ENCODE data around the gene DENND5B.
"Not testable (repeated sequence)": the region's sequence is repeated elsewhere in the genome, so short reads cannot be mapped to it uniquely, and the experiment has no call there.

DENND5B gene

DNA sequence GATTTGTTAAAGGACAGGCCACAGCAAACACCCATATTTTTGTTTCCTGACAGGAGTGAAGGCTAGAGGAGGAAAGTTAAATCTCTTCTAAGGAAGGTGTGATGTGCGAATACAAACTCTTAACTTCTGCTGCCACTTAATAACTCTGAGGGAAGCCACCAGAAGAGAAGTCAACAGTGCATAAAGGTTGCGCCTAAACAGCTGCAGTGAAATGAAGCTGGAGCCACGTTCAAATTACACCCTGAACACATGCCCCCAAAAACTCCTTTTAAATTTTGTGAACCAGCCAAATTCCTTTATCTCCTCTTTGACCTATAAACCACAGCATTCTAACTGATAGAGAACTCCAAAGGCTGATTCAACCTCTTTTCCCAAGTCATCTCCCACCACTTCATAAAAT lies 22.4 kb downstream of the DENND5B start:
- no peak overlapping the region for H3K27ac ChIP-seq
- no peak for TF ChIP-seq CTCF (conservative IDR thresholded peaks at IDR 0.05)

DNA sequence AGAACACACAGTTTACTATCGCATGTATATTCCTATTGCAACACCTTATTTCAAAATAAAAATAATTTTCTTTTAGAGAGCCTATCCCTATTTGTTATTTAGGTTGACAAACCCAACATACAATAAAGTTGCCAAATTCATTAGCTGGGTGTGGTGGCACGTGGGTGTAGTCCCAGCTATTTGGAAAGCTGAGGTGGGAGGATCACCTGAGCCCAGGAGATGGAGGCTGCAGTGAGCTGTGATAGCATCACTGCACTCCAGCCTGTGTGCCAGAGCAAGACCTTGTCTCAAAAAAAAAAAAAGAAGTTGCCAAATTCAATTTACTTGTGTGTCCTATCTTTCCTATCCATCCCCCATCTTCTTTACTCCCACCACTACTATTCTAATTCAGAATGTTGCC lies 23.9 kb downstream of the DENND5B start:
- no peak overlapping the region for H3K27ac ChIP-seq
- no peak for TF ChIP-seq CTCF (conservative IDR thresholded peaks at IDR 0.05)

DNA sequence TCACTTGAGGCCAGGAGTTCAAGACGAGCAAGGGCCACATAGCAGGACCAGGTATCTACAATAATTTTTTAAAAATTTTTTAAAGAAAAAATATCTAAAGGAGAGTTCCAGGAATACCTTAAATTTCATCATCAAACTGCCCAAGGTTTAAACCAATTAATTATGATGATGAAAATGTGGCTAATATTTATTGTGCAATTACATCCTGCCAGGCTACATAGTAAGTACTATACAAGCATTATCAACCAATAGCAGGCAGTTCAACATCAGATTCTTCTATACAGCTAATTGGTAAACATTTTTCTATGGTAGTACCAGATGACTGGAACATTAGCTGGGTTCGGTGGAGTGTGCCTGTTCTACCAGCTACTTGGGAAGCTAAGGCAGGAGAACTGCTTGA lies 24.4 kb downstream of the DENND5B start:
- H3K27ac ChIP-seq: no peak overlapping the region
- TF ChIP-seq CTCF (conservative IDR thresholded peaks at IDR 0.05): no peak

DNA sequence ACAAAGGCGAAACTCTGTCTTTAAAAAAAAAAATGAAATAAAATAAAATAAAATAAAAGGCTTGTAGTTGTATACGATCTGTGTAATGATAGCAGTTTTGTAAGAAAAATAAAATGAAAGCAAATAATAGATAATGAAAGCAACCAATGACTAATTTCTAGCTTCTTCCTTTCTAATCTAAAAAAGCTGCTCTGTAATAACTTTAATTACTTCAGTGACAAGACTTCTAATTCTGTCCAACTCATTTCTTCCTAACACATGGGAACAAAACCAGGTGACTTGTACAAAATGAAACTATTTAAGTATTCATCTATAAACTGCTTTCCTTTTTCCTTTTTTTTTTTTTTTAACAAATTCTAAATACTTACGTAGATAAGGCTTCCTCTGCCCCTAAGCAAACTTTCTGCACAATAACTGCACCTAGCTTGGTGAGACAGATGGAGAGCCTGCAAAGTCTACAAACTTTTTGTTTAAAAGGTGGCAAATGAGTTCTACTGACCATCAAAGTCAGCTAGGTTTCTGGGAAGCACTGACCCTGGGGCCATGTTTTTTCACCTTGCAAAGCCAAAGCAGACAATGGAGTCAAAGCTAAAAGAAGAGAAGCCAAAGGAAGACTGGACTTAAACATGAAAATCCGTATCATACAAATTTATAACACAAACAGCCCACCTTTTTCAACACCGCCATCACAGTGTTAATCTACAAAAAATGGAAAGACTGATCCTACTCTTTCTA lies 28.2 kb downstream of the DENND5B start:
- no peak overlapping the region for H3K27ac ChIP-seq
- no peak for TF ChIP-seq CTCF (conservative IDR thresholded peaks at IDR 0.05)

DNA sequence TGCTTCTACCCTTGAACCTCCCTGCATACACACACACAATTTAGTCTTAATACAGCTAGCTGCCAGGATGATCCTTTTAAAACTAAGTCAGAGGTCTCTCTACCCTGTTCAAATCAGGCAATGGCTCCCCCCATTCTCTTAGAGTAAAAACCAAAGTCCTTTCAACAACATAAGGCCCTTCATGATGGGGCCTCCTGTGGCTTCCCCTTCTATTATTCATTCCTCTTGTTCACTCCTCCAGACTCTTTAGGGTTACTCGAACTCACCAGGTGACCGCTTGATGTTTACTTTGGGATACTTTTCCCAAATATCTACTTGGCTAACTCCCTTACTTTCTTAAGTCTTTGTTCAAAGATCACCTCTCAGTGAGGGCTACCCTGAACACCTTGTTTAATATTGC lies 30.4 kb downstream of the DENND5B start:
- no peak for TF ChIP-seq CTCF (conservative IDR thresholded peaks at IDR 0.05)

GRCh38 chr12:31558521-31558920 lies 32.4 kb downstream of the DENND5B start:
- no peak for TF ChIP-seq CTCF (conservative IDR thresholded peaks at IDR 0.05)
- no peak overlapping the region for H3K27ac ChIP-seq

More for the DNA sequence above, 30.4 kb downstream of the DENND5B start:
- H3K27ac ChIP-seq: no peak overlapping the region

DNA sequence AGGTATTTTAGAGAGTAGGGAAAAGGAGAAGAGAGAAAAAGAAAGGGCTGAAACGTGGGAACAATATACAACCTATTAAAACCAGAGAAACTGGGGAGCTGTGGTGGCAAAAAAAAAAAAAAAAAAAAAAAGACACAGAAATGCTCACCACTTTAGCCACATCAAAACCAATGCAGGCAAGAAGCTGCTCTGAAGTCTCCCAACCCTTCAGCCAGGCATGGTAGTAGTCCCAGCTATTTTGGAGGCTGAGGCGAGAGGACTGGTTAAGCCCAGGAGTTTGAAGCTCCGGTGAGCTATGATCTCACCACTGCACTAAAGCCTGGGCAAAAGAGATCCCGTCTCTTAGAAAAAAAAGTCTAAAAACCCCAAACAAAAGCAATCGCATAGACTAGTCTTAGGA lies 33.2 kb downstream of the DENND5B start:
- TF ChIP-seq CTCF (conservative IDR thresholded peaks at IDR 0.05): no peak
- no peak overlapping the region for H3K27ac ChIP-seq

DNA sequence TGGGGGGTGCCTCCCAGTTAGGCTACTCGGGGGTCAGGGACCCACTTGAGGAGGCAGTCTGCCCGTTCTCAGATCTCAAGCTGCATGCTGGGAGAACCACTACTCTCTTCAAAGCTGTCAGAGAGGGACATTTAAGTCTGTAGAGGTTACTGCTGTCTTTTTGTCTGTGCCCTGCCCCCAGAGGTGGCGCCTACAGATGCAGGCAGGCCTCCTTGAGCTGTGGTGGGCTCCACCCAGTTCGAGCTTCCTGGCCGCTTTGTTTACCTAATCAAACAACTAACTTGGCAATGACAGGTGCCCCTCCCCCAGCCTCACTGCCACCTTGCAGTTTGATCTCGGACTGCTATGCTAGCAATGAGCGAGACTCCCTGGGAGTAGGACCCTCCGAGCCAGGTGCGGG lies 35.5 kb downstream of the DENND5B start:
- not testable (repeated sequence) for H3K27ac ChIP-seq

DNA sequence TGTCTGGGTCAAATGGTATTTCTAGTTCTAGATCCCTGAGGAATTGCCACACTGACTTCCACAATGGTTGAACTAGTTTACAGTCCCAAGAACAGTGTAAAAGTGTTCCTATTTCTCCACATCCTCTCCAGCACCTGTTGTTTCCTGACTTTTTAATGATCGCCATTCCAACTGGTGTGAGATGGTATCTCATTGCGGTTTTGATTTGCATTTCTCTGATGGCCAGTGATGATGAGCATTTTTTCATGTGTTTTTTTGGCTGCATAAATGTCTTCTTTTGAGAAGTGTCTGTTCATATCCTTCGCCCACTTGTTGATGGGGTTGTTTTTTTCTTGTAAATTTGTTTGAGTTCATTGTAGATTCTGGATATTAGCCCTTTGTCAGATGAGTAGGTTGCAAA lies 40.3 kb downstream of the DENND5B start:
- H3K27ac ChIP-seq: not testable (repeated sequence)
